Left lung (tissue), 10 donors: ENCODE measurements around the gene C1QTNF6. TPM values are rescaled to one million over a fixed set of nuclear protein-coding genes. Genes with fewer than 3 reads are reported as not detected.

ENCODE experiments used
- ATAC-seq: fragments of 200-7000 bp; cut with Tn5 transposase; one replicate; pipeline ENCODE4 v1.9.1; 2020; ENCODE audit warnings: moderate library complexity
- DNase-seq, 4 donors: peaks; one replicate each; pipeline ENCODE4 v3.0.0-alpha.2; 2013 to 2020
- H3K27ac ChIP-seq, 2 donors: fragments of 200-600 bp; sonication (generic) in 1 of 2; one replicate each; pipeline versions ENCODE4 v1.5.0 to v1.8.0; 2020 to 2021
- H3K27me3 ChIP-seq, 2 donors: fragments of 200-600 bp; sonication (generic) in 1 of 2; one replicate each; pipeline versions ENCODE4 v1.5.0 to v1.8.0; 2020 to 2021
- H3K36me3 ChIP-seq, 2 donors: fragments of 200-600 bp; sonication (generic) in 1 of 2; one replicate each; pipeline versions ENCODE4 v1.5.0 to v1.8.0; 2020 to 2021
- H3K4me1 ChIP-seq, 2 donors: fragments of 200-600 bp; one replicate each; pipeline ENCODE4 v1.8.0; 2021
- H3K4me3 ChIP-seq, 2 donors: fragments of 200-600 bp; sonication (generic) in 1 of 2; one replicate each; pipeline versions ENCODE4 v1.5.0 to v1.8.0; 2020 to 2021; ENCODE audit warnings: mild to moderate bottlenecking in 1 of 2
- H3K9me3 ChIP-seq, 2 donors: fragments of 200-600 bp; sonication (generic) in 1 of 2; one replicate each; pipeline versions ENCODE4 v1.5.0 to v1.8.0; 2020 to 2021
- CTCF ChIP-seq, 2 donors: fragments of 200-600 bp; sonication (generic) in 1 of 2; IDR thresholded peaks; one replicate each; pipeline versions ENCODE4 v1.5.0 to v1.8.0; 2021; ENCODE audit warnings: antibody characterized with exemption in 2 of 2
- intact Hi-C, 2 donors: fragments of 100-400 bp; cut with DNase I; formaldehyde crosslinking; loops; one replicate each; pipeline versions ENCODE4 v1.11.2 to v1.14.2; 2022
- polyA plus RNA-seq, 6 donors: library from polyadenylated mRNA; unstranded; fragments of 120-200 nt; gene quantifications; one replicate each; pipeline ENCODE4 v1.2.1, GENCODE V29; 2013; ENCODE audit not compliant: insufficient read length in 6 of 6
- total RNA-seq, 2 donors: library from RNA; stranded (reverse); fragmentation: NEBNext Ultra II Directional; extraction: Animal tissue kit (Norgen Biotek cat#: 25700); gene quantifications; one replicate each; pipeline ENCODE4 v1.2.1, GENCODE V29; 2021
- donor health status: DM: no; HTN: yes; CAD: no.
- donor health status: DM: no; HTN: no; CAD: no.

Gene C1QTNF6
- total and polyA plus RNA-seq, 8 donors: 7.2 to 28.8 (median 24.4) TPM

GRCh38 chr22:37183432-37184379 lies 4.3 kb downstream of the C1QTNF6 start:
- H3K4me3 ChIP-seq: no peak overlapping the region
- no peak for TF ChIP-seq CTCF (IDR thresholded peaks at IDR 0.05)
- ATAC-seq (no peak), DNase-seq (peak in 1 of 4 donors; percentile 46)
- no peaks in the 10 kb centered on the region for H3K27me3 ChIP-seq
- peak overlapping the region in 1 of 2 donors; percentile 5 for H3K27ac ChIP-seq
- H3K36me3 ChIP-seq: no peaks in the 10 kb centered on the region
- H3K4me1 ChIP-seq: peaks cover 20 to 45% of the 10 kb centered on the region in 2 donors
- intact Hi-C loops: no loop called here
- H3K9me3 ChIP-seq: no peaks in the 10 kb centered on the region

- intact Hi-C loops: no loop called here
- peak overlapping the region in 1 of 2 donors; percentile 5 for H3K27ac ChIP-seq
- H3K9me3 ChIP-seq: no peaks in the 10 kb centered on the region
- no peak for ATAC-seq
- peak in 1 of 4 donors; percentile 56 for DNase-seq
- TF ChIP-seq CTCF (IDR thresholded peaks at IDR 0.05): no peak
- H3K4me1 ChIP-seq: peaks cover 20 to 47% of the 10 kb centered on the region in 2 donors
- H3K36me3 ChIP-seq: no peaks in the 10 kb centered on the region
- no peaks in the 10 kb centered on the region for H3K27me3 ChIP-seq
- no peak overlapping the region for H3K4me3 ChIP-seq
These were observed 5.2 kb downstream of the C1QTNF6 start for GRCh38 chr22:37182949-37183245.

- intact Hi-C loops: no loop called here
- DNase-seq: peak in 1 of 4 donors; percentile 65
- H3K36me3 ChIP-seq: no peaks in the 10 kb centered on the region
- H3K27me3 ChIP-seq: no peaks in the 10 kb centered on the region
- peaks cover 21 to 47% of the 10 kb centered on the region in 2 donors for H3K4me1 ChIP-seq
- no peak overlapping the region for H3K27ac ChIP-seq
- ATAC-seq: no peak
- no peak for TF ChIP-seq CTCF (IDR thresholded peaks at IDR 0.05)
- H3K9me3 ChIP-seq: no peaks in the 10 kb centered on the region
- no peak overlapping the region for H3K4me3 ChIP-seq
These were observed 5.7 kb downstream of the C1QTNF6 start for GRCh38 chr22:37182101-37182948.

GRCh38 chr22:37181681-37182080 lies 6.4 kb downstream of the C1QTNF6 start:
- Histone ChIP-seq H3K9me3 (no peaks in the 10 kb centered on the region), H3K36me3 (no peaks in the 10 kb centered on the region), H3K27ac (no peak overlapping the region), H3K27me3 (no peaks in the 10 kb centered on the region), H3K4me3 (no peak overlapping the region), H3K4me1 (peaks cover 21 to 47% of the 10 kb centered on the region in 2 donors)
- DNase-seq: no peak
- intact Hi-C loops: no loop called here
- ATAC-seq: no peak
- TF ChIP-seq CTCF (IDR thresholded peaks at IDR 0.05): no peak
